ENCODE data around the gene CCDC43. TPM values are rescaled to one million over a fixed set of nuclear protein-coding genes. Genes with fewer than 3 reads are reported as not detected.
A peak's percentile ranks its signal among the peaks of the same experiment; 100 is the strongest.

The CCDC43 gene
- total and polyA plus RNA-seq, 8 donors: 20.3 to 33.2 (median 30.9) TPM

DNA sequence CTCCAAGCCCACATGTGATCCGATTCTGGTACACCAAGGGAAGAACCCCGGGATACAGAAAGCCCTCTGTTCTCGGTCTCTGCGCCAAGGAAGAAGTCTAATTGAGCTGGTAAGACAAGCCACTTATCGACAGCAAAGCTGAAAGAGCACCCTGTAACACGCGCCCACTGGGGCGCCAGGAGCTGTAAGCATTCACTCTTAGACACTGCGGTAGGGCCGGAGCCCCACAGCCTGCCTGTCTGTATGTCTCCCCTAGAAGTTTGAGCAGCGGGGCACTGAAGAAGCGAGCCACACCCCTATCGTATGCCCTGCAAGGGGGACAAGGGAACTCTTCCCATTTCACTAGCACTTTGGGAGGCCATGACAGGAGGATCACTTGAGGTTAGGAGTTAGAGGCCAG lies 60.3 kb downstream of the CCDC43 start:
- no peak for DNase-seq
- peaks cover 0 to 4% of the 10 kb centered on the region in 2 donors for H3K4me1 ChIP-seq
- H3K4me3 ChIP-seq: no peak overlapping the region
- no peak overlapping the region for H3K27ac ChIP-seq
- H3K27me3 ChIP-seq: peaks cover 0 to 9% of the 10 kb centered on the region in 2 donors
- TF ChIP-seq, protein P1, sequence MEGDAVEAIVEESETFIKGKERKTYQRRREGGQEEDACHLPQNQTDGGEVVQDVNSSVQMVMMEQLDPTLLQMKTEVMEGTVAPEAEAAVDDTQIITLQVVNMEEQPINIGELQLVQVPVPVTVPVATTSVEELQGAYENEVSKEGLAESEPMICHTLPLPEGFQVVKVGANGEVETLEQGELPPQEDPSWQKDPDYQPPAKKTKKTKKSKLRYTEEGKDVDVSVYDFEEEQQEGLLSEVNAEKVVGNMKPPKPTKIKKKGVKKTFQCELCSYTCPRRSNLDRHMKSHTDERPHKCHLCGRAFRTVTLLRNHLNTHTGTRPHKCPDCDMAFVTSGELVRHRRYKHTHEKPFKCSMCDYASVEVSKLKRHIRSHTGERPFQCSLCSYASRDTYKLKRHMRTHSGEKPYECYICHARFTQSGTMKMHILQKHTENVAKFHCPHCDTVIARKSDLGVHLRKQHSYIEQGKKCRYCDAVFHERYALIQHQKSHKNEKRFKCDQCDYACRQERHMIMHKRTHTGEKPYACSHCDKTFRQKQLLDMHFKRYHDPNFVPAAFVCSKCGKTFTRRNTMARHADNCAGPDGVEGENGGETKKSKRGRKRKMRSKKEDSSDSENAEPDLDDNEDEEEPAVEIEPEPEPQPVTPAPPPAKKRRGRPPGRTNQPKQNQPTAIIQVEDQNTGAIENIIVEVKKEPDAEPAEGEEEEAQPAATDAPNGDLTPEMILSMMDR (IDR thresholded peaks at IDR 0.05): no peak
- no peaks in the 10 kb centered on the region for H3K9me3 ChIP-seq
- no peaks in the 10 kb centered on the region for H3K36me3 ChIP-seq
- no peak for ATAC-seq
- intact Hi-C loops (cut with DNase I): no loop called here

- Histone ChIP-seq H3K9me3 (no peaks in the 10 kb centered on the region), H3K36me3 (no peaks in the 10 kb centered on the region), H3K27me3 (peaks cover 0 to 9% of the 10 kb centered on the region in 2 donors), H3K27ac (no peak overlapping the region), H3K4me3 (no peak overlapping the region), H3K4me1 (peaks cover 0 to 4% of the 10 kb centered on the region in 2 donors)
- intact Hi-C loops (cut with DNase I): no loop called here
- DNase-seq: peak in 2 of 4 donors; percentile 16 to 53
- TF ChIP-seq, protein P1 (IDR thresholded peaks at IDR 0.05): no peak
- peak; percentile 61 for ATAC-seq
These were observed 61.1 kb downstream of the CCDC43 start for GRCh38 chr17:44628243-44629188.

DNA sequence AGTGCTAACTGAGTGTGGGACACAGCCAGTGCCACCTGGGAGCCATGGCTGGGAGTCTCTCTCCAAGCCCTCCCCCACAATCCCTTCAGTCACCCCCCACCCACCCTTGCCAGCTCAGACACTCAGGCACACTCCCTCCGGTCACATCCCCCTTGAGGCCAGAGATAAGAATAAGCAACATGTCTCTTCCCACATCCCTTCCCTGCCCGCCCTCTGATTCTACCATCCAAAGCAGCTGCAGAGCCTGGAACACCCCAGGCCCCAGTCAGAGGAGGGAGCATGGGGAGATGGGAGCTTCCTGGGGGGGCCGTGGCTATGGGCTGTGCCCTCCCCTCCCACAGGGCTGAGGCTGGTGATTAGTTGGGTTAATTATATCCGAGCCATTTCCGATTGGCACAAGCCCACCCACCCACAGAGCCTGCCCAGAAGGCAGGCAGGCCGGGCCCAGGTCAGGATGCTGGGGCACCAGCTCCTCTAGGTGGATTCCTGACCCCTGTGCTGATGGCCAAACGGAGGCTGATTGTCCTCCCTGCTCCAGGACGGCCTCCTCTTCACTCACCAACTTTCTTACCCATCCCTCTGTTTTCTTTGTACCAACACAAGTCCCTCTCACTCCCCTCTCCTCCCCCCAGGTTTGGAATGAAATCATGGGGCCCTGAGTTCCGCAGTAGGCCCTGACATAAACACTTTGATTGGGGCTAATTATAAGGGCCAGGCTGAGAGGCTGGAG lies 61.9 kb downstream of the CCDC43 start:
- ATAC-seq: no peak
- H3K27ac ChIP-seq: no peak overlapping the region

More for the DNA sequence above, 61.9 kb downstream of the CCDC43 start:
- intact Hi-C loops (cut with DNase I): no loop called here
- no peaks in the 10 kb centered on the region for H3K9me3 ChIP-seq
- H3K4me3 ChIP-seq: no peak overlapping the region
- peaks cover 0 to 4% of the 10 kb centered on the region in 2 donors for H3K4me1 ChIP-seq
- TF ChIP-seq, protein P1 (IDR thresholded peaks at IDR 0.05): no peak
- DNase-seq: no peak
- H3K36me3 ChIP-seq: no peaks in the 10 kb centered on the region
- H3K27me3 ChIP-seq: peaks cover 0 to 9% of the 10 kb centered on the region in 2 donors

Other genes with a start within 250 kb of the CCDC43 start
- 10 to 100 TPM; 29.8 to 34.0 TPM for gene GPATCH8, start 186.4 kb downstream of the CCDC43 start, total RNA-seq
- 10 to 100 TPM; 51.8 to 57.5 (median 54.5) TPM for gene GPATCH8, start 186.4 kb downstream of the CCDC43 start, polyA plus RNA-seq (ENCODE audit: insufficient read length in 6 of 6)
- 10 to 100 TPM in 1 of 2 donors, 1 to 10 TPM in 1; 9.8 to 12.1 TPM for gene FZD2, start 132.3 kb downstream of the CCDC43 start, total RNA-seq
- gene FZD2, start 132.3 kb downstream of the CCDC43 start, polyA plus RNA-seq (ENCODE audit: insufficient read length in 6 of 6): 10 to 100 TPM; 22.5 to 36.7 (median 29.0) TPM
- not detected for gene MEIOC, start 33.3 kb downstream of the CCDC43 start, total RNA-seq
- 1 to 10 TPM in 5 of 6 donors, under 1 TPM in 1; 0.91 to 1.6 (median 1.2) TPM for gene MEIOC, start 33.3 kb downstream of the CCDC43 start, polyA plus RNA-seq (ENCODE audit: insufficient read length in 6 of 6)
- gene DBF4B, start 18.9 kb upstream of the CCDC43 start, total RNA-seq: 1 to 10 TPM; 5.6 to 5.7 TPM
- 10 to 100 TPM; 13.9 to 18.8 (median 17.5) TPM for gene DBF4B, start 18.9 kb upstream of the CCDC43 start, polyA plus RNA-seq (ENCODE audit: insufficient read length in 6 of 6)
- under 1 TPM; 0.13 to 0.64 TPM for gene ADAM11, start 69.2 kb upstream of the CCDC43 start, total RNA-seq
- gene ADAM11, start 69.2 kb upstream of the CCDC43 start, polyA plus RNA-seq (ENCODE audit: insufficient read length in 6 of 6): 1 to 10 TPM; 1.1 to 4.2 (median 3.0) TPM
- gene GJC1, start 140.5 kb upstream of the CCDC43 start, total RNA-seq: 10 to 100 TPM; 17.3 to 18.8 TPM
- 10 to 100 TPM; 43.3 to 52.9 (median 46.4) TPM for gene GJC1, start 140.5 kb upstream of the CCDC43 start, polyA plus RNA-seq (ENCODE audit: insufficient read length in 6 of 6)
- gene HIGD1B, start 158.1 kb upstream of the CCDC43 start, total RNA-seq: 10 to 100 TPM; 17.1 to 19.5 TPM
- gene HIGD1B, start 158.1 kb upstream of the CCDC43 start, polyA plus RNA-seq (ENCODE audit: insufficient read length in 6 of 6): 10 to 100 TPM; 11.0 to 21.7 (median 17.0) TPM
- 100 to 1,000 TPM in 1 of 2 donors, 10 to 100 TPM in 1; 83.4 to 112 TPM for gene EFTUD2, start 209.7 kb upstream of the CCDC43 start, total RNA-seq
- 100 to 1,000 TPM in 1 of 6 donors, 10 to 100 TPM in 5; 85.3 to 103 (median 95.1) TPM for gene EFTUD2, start 209.7 kb upstream of the CCDC43 start, polyA plus RNA-seq (ENCODE audit: insufficient read length in 6 of 6)
- gene GFAP, start 225.7 kb upstream of the CCDC43 start, total RNA-seq: under 1 TPM in 1 of 2 donors, not detected in 1; 0.15 TPM
- gene GFAP, start 225.7 kb upstream of the CCDC43 start, polyA plus RNA-seq (ENCODE audit: insufficient read length in 6 of 6): 1 to 10 TPM in 1 of 6 donors, under 1 TPM in 4, not detected in 1; 0.14 to 1.1 (median 0.55) TPM